Chondrocyte (in vitro differentiated cells): ENCODE data around the gene TMEM63B. TPM values are rescaled to one million over a fixed set of nuclear protein-coding genes. Genes with fewer than 3 reads are reported as not detected.
"Not testable (repeated sequence)": the region's sequence is repeated elsewhere in the genome, so short reads cannot be mapped to it uniquely, and the experiment has no call there.

Experiments used
- DNase-seq: peaks from one replicate; pipeline ENCODE4 v3.0.0; 2021; ENCODE audit warnings: mixed read lengths, low spot score
- H3K27ac Mint-ChIP-seq: one replicate; pipeline ENCODE4 v1.8.0; 2021; ENCODE audit warnings: mild to moderate bottlenecking, moderate library complexity, mixed read lengths; ENCODE audit not compliant: unreplicated experiment
- H3K27me3 Mint-ChIP-seq: 2 replicates; pipeline ENCODE4 v1.8.0; 2021; ENCODE audit warnings: low read depth, mixed read lengths
- H3K36me3 Mint-ChIP-seq: 2 replicates; pipeline ENCODE4 v1.8.0; 2021; ENCODE audit warnings: low read depth, mixed read lengths
- H3K4me1 Mint-ChIP-seq: 2 replicates; pipeline ENCODE4 v1.8.0; 2021; ENCODE audit warnings: low read depth, mild to moderate bottlenecking, mixed read lengths
- H3K4me3 Mint-ChIP-seq: one replicate; pipeline ENCODE4 v1.8.0; 2021; ENCODE audit warnings: mild to moderate bottlenecking, moderate library complexity, mixed read lengths; ENCODE audit not compliant: unreplicated experiment
- H3K9me3 Mint-ChIP-seq: 2 replicates; pipeline ENCODE4 v1.8.0; 2021; ENCODE audit warnings: low read depth, mixed read lengths
- total RNA-seq: library from RNA; stranded (reverse); gene quantifications from 3 replicates; pipeline ENCODE4 v1.2.1, GENCODE V29; 2021
- TF ChIP-seq, protein P1 (sequence below): fragments of 200-600 bp; sonication (generic); IDR thresholded peaks from 2 replicates; pipeline ENCODE4 v1.5.0; 2021; ENCODE audit warnings: antibody characterized with exemption, mild to moderate bottlenecking, moderate library complexity

Gene TMEM63B
- total RNA-seq, 1 donor from 2014 or later, result 40.7 TPM

GRCh38 chr6:44142835-44143234 is 15.5 kb downstream of the TMEM63B start:
- Mint-ChIP-seq H3K27me3 (no peaks in the 10 kb centered on the region), H3K4me1 (no peaks in the 10 kb centered on the region), H3K4me3 (no peak overlapping the region), H3K36me3 (peaks cover 40% of the 10 kb centered on the region), H3K27ac (no peak overlapping the region), H3K9me3 (no peaks in the 10 kb centered on the region)
- no peak for DNase-seq
- TF ChIP-seq, protein P1, sequence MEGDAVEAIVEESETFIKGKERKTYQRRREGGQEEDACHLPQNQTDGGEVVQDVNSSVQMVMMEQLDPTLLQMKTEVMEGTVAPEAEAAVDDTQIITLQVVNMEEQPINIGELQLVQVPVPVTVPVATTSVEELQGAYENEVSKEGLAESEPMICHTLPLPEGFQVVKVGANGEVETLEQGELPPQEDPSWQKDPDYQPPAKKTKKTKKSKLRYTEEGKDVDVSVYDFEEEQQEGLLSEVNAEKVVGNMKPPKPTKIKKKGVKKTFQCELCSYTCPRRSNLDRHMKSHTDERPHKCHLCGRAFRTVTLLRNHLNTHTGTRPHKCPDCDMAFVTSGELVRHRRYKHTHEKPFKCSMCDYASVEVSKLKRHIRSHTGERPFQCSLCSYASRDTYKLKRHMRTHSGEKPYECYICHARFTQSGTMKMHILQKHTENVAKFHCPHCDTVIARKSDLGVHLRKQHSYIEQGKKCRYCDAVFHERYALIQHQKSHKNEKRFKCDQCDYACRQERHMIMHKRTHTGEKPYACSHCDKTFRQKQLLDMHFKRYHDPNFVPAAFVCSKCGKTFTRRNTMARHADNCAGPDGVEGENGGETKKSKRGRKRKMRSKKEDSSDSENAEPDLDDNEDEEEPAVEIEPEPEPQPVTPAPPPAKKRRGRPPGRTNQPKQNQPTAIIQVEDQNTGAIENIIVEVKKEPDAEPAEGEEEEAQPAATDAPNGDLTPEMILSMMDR, result no peak

DNA sequence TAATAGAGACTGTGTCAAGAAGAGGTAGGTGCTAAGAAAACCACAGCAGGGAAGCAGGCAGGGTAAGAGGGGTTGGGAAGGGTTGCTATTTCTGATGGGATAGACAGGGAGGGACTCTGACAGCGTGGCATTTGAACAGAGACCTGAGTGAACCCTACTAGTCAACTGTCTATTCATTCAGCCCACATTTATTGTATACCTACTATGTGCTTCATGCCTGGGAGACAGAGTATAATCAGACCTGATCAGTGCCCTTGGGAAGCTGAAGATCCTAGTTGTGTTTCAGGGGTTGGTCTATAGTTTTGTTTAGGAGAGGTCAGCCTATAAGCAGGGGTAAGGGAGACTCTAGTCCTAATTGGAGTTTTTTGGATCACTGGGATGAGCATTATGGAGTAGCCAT is 16.4 kb downstream of the TMEM63B start:
- Mint-ChIP-seq H3K27me3 (no peaks in the 10 kb centered on the region), H3K4me1 (no peaks in the 10 kb centered on the region), H3K27ac (no peak overlapping the region), H3K36me3 (peaks cover 41% of the 10 kb centered on the region), H3K9me3 (no peaks in the 10 kb centered on the region), H3K4me3 (no peak overlapping the region)
- DNase-seq, result no peak
- TF ChIP-seq, protein P1, result no peak

- H3K9me3 Mint-ChIP-seq, H3K4me1 Mint-ChIP-seq, H3K4me3 Mint-ChIP-seq, H3K27ac Mint-ChIP-seq, DNase-seq, H3K27me3 Mint-ChIP-seq: not testable (repeated sequence)
- peaks cover 43% of the 10 kb centered on the region for H3K36me3 Mint-ChIP-seq
Observed at GRCh38 chr6:44144536-44144935, 17.2 kb downstream of the TMEM63B start.

GRCh38 chr6:44145839-44146238 is 18.5 kb downstream of the TMEM63B start:
- no peak overlapping the region for H3K27ac Mint-ChIP-seq
- H3K36me3 Mint-ChIP-seq, result peaks cover 32% of the 10 kb centered on the region
- H3K4me3 Mint-ChIP-seq, result no peak overlapping the region
- TF ChIP-seq, protein P1, result no peak
- no peaks in the 10 kb centered on the region for H3K4me1 Mint-ChIP-seq
- no peak for DNase-seq
- no peaks in the 10 kb centered on the region for H3K27me3 Mint-ChIP-seq
- no peaks in the 10 kb centered on the region for H3K9me3 Mint-ChIP-seq

- no peak overlapping the region for H3K27ac Mint-ChIP-seq
Observed at GRCh38 chr6:44146685-44147084, 19.3 kb downstream of the TMEM63B start.

GRCh38 chr6:44147256-44147655 is 19.9 kb downstream of the TMEM63B start:
- H3K27me3 Mint-ChIP-seq, result no peaks in the 10 kb centered on the region
- no peaks in the 10 kb centered on the region for H3K9me3 Mint-ChIP-seq
- no peaks in the 10 kb centered on the region for H3K4me1 Mint-ChIP-seq
- no peak overlapping the region for H3K27ac Mint-ChIP-seq
- H3K4me3 Mint-ChIP-seq, result no peak overlapping the region
- DNase-seq, result no peak
- peaks cover 29% of the 10 kb centered on the region for H3K36me3 Mint-ChIP-seq
- TF ChIP-seq, protein P1, result no peak

More at GRCh38 chr6:44146685-44147084, 19.3 kb downstream of the TMEM63B start:
- Mint-ChIP-seq H3K4me1 (no peaks in the 10 kb centered on the region), H3K9me3 (no peaks in the 10 kb centered on the region), H3K36me3 (peaks cover 29% of the 10 kb centered on the region), H3K4me3 (no peak overlapping the region), H3K27me3 (no peaks in the 10 kb centered on the region)
- no peak for DNase-seq
- TF ChIP-seq, protein P1, result no peak
